Natural killer cell (primary cell): ENCODE data around the gene OR2T5. TPM values are rescaled to one million over a fixed set of nuclear protein-coding genes. Genes with fewer than 3 reads are reported as not detected.
"Not testable (repeated sequence)": the region's sequence is repeated elsewhere in the genome, so short reads cannot be mapped to it uniquely, and the experiment has no call there.

Source experiments
- ATAC-seq, 3 donors: fragments of 150-1000 bp in 2 of 3; fragments of 200-7000 bp in 1 of 3; cut with Tn5 transposase; 1 replicate in 1 of 3; 2 replicates in 2 of 3; pipeline ENCODE4 v1.10.0; 2021; ENCODE audit warnings: mild to moderate bottlenecking in 2 of 3, moderate library complexity in 2 of 3
- DNase-seq, 2 donors: peaks; one replicate each; pipeline versions ENCODE4 v3.0.0 to v3.0.0-alpha.2; 2013 to 2021; ENCODE audit warnings: mixed read lengths in 1 of 2
- H3K27ac ChIP-seq: one replicate; pipeline ENCODE4 v1.5.1; 2013; ENCODE audit warnings: mild to moderate bottlenecking, low read length
- H3K27me3 ChIP-seq: one replicate; pipeline ENCODE4 v1.6.1; 2013; ENCODE audit warnings: low read length; ENCODE audit not compliant: control insufficient read depth, insufficient read depth
- H3K36me3 ChIP-seq: one replicate; pipeline ENCODE4 v1.6.1; 2013; ENCODE audit warnings: low read length; ENCODE audit not compliant: control insufficient read depth, insufficient read depth
- H3K4me1 ChIP-seq: one replicate; pipeline ENCODE4 v1.6.1; 2013; ENCODE audit warnings: low read length; ENCODE audit not compliant: control insufficient read depth, insufficient read depth
- H3K4me3 ChIP-seq: one replicate; pipeline ENCODE4 v1.5.1; 2013; ENCODE audit warnings: low read length
- H3K9me3 ChIP-seq: one replicate; pipeline ENCODE4 v1.6.1; 2013; ENCODE audit warnings: low read length; ENCODE audit not compliant: control insufficient read depth, insufficient read depth
- H3K27ac Mint-ChIP-seq, 2 donors: one replicate each; pipeline ENCODE4 v1.8.0; 2022; ENCODE audit warnings: mild to moderate bottlenecking in 2 of 2, mixed read lengths in 2 of 2, moderate library complexity in 1 of 2
- H3K27me3 Mint-ChIP-seq, 2 donors: one replicate each; pipeline ENCODE4 v1.8.0; 2022; ENCODE audit warnings: low read depth in 2 of 2, mixed read lengths in 2 of 2
- H3K36me3 Mint-ChIP-seq: one replicate; pipeline ENCODE4 v1.8.0; 2022; ENCODE audit warnings: mixed read lengths
- H3K4me1 Mint-ChIP-seq, 2 donors: one replicate each; pipeline ENCODE4 v1.8.0; 2022; ENCODE audit warnings: mixed read lengths in 2 of 2
- H3K4me3 Mint-ChIP-seq: one replicate; pipeline ENCODE4 v1.8.0; 2022; ENCODE audit warnings: mild to moderate bottlenecking, moderate library complexity, mixed read lengths
- H3K9me3 Mint-ChIP-seq, 2 donors: one replicate each; pipeline ENCODE4 v1.8.0; 2022; ENCODE audit warnings: mixed read lengths in 2 of 2
- WGBS: methylation state at CpG from one replicate; pipeline ENCODE4 v1.1.7; 2013; ENCODE audit warnings: missing lambda C conversion rate; ENCODE audit not compliant: insufficient coverage; 5-methylcytosine and 5-hydroxymethylcytosine counted together
- intact Hi-C: fragments of 100-400 bp; cut with micrococcal nuclease; formaldehyde crosslinking; loops from one replicate; pipeline ENCODE4 v1.14.2; 2022
- total RNA-seq, 4 donors: library from RNA; stranded (reverse); fragments of 120-200 nt in 1 of 4; gene quantifications; one replicate each; pipeline versions ENCODE4 v1.2.3 to v1.2.4, GENCODE V29; 2013 to 2022
- TF ChIP-seq, protein P1 (sequence below): fragments of 200-600 bp; IDR thresholded peaks from one replicate; pipeline ENCODE4 v1.8.0; 2022; ENCODE audit warnings: antibody characterized with exemption

The OR2T5 gene
- total RNA-seq, 3 donors from 2014 or later (not counting 1 experiment from before 2014, with no cell fraction given): not detected

DNA sequence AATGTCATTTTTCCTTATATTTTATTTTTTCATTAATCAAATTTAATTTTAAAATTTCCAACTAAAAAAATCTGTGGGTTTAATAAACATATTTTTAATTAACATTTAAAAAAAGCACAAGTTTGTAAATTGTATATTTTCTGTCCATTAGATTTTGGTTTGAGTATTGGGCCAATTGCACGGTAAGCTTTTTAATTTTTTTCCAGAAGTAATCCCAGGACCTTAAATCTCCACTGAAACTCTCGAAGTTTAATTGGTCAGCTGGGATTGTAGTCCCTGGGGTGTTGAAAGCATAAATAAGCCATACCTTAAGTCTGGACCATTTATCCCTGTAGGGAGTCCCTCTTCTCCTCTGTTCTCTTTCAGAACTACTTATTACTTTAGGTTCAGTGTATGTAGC is 19.4 kb downstream of the OR2T5 start, which contains the start of gene OR2G6:
Gene OR2G6, plus strand, starts transcription at position 301 of the 400 bp plus-strand sequence. CDS start 13,574 bp downstream, outside the sequence.
- H3K9me3 ChIP-seq, H3K27me3 Mint-ChIP-seq, H3K36me3 Mint-ChIP-seq, H3K4me1 Mint-ChIP-seq, H3K9me3 Mint-ChIP-seq, DNase-seq, H3K27ac Mint-ChIP-seq, H3K36me3 ChIP-seq, H3K4me3 ChIP-seq, H3K27ac ChIP-seq, H3K27me3 ChIP-seq, H3K4me1 ChIP-seq, ATAC-seq, H3K4me3 Mint-ChIP-seq, intact Hi-C loops: not testable (repeated sequence)
- no CpG with 5 or more reads among the region's 2 CpGs for WGBS

DNA sequence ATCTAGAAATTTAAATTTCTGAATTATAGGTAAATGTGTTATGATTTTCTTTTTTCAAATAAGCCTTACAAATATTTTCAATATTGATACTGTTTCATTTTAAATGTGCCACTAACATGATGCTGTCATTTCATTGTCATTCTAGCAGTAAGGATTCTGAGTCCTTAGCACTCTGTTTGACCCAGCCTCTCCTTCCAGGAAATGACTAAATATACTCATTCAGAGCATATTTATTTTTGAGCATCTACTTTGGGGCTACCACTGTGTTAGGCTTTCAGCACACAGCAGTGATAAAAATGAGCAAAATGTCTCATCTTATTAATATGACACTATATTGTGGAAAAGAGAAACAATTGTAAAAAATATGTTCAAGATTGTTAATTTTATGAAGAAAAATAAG is 21.8 kb downstream of the OR2T5 start:
- H3K27ac ChIP-seq, H3K4me3 Mint-ChIP-seq, H3K27me3 Mint-ChIP-seq, ATAC-seq, H3K9me3 Mint-ChIP-seq, intact Hi-C loops, H3K4me1 Mint-ChIP-seq, H3K27me3 ChIP-seq, H3K4me1 ChIP-seq, H3K36me3 ChIP-seq, H3K4me3 ChIP-seq, H3K27ac Mint-ChIP-seq, DNase-seq, H3K9me3 ChIP-seq, H3K36me3 Mint-ChIP-seq: not testable (repeated sequence)

DNA sequence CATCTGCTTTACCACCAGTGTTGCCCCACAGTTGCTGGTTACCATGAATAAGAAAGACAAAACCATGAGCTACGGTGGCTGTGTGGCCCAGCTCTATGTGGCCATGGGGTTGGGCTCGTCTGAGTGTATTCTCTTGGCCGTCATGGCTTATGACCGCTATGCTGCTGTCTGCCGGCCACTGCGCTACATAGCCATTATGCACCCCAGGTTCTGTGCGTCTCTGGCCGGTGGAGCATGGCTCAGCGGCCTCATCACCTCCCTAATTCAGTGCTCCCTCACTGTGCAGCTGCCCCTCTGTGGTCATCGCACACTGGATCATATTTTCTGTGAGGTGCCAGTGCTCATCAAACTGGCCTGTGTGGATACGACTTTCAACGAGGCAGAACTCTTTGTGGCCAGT is 33.5 kb downstream of the OR2T5 start:
- intact Hi-C loops: no loop called here
- Mint-ChIP-seq H3K9me3 (peaks cover 0 to 2% of the 10 kb centered on the region in 2 donors), H3K4me3 (no peak overlapping the region), H3K36me3 (no peaks in the 10 kb centered on the region), H3K4me1 (no peaks in the 10 kb centered on the region), H3K27ac (no peak overlapping the region), H3K27me3 (no peaks in the 10 kb centered on the region)
- H3K4me3 ChIP-seq: no peak overlapping the region
- no peak overlapping the region for H3K27ac ChIP-seq
- TF ChIP-seq, protein P1, sequence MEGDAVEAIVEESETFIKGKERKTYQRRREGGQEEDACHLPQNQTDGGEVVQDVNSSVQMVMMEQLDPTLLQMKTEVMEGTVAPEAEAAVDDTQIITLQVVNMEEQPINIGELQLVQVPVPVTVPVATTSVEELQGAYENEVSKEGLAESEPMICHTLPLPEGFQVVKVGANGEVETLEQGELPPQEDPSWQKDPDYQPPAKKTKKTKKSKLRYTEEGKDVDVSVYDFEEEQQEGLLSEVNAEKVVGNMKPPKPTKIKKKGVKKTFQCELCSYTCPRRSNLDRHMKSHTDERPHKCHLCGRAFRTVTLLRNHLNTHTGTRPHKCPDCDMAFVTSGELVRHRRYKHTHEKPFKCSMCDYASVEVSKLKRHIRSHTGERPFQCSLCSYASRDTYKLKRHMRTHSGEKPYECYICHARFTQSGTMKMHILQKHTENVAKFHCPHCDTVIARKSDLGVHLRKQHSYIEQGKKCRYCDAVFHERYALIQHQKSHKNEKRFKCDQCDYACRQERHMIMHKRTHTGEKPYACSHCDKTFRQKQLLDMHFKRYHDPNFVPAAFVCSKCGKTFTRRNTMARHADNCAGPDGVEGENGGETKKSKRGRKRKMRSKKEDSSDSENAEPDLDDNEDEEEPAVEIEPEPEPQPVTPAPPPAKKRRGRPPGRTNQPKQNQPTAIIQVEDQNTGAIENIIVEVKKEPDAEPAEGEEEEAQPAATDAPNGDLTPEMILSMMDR: no peak
- no peaks in the 10 kb centered on the region for H3K27me3 ChIP-seq
- DNase-seq (no peak), ATAC-seq (no peak)
- 93% methylated on average over 12 of the region's 12 CpGs for WGBS
- H3K36me3 ChIP-seq: no peaks in the 10 kb centered on the region
- no peaks in the 10 kb centered on the region for H3K4me1 ChIP-seq
- no peaks in the 10 kb centered on the region for H3K9me3 ChIP-seq

DNA sequence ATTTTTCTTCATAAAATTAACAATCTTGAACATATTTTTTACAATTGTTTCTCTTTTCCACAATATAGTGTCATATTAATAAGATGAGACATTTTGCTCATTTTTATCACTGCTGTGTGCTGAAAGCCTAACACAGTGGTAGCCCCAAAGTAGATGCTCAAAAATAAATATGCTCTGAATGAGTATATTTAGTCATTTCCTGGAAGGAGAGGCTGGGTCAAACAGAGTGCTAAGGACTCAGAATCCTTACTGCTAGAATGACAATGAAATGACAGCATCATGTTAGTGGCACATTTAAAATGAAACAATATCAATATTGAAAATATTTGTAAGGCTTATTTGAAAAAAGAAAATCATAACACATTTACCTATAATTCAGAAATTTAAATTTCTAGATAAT is 49.1 kb downstream of the OR2T5 start:
- H3K36me3 ChIP-seq, ATAC-seq, DNase-seq, H3K4me1 Mint-ChIP-seq, H3K27me3 ChIP-seq, H3K9me3 ChIP-seq, H3K4me3 Mint-ChIP-seq, H3K27ac ChIP-seq, H3K4me3 ChIP-seq, H3K9me3 Mint-ChIP-seq, intact Hi-C loops, H3K27me3 Mint-ChIP-seq, H3K4me1 ChIP-seq, H3K36me3 Mint-ChIP-seq, H3K27ac Mint-ChIP-seq: not testable (repeated sequence)

Other genes starting within 250 kb of the OR2T5 start
- not detected for gene OR2T33, start 210.6 kb upstream of the OR2T5 start, total RNA-seq
- gene OR2T12, start 185.2 kb upstream of the OR2T5 start, total RNA-seq: not detected
- gene OR2M7, start 164.0 kb upstream of the OR2T5 start, total RNA-seq: not detected
- not detected for gene OR14C36, start 139.8 kb upstream of the OR2T5 start, total RNA-seq
- gene OR2T4, start 126.9 kb upstream of the OR2T5 start, total RNA-seq: not detected
- gene OR2T6, start 112.8 kb upstream of the OR2T5 start, total RNA-seq: not detected
- not detected for gene OR2T1, start 85.5 kb upstream of the OR2T5 start, total RNA-seq
- gene OR2T2, start 43.0 kb upstream of the OR2T5 start, total RNA-seq: not detected
- not detected for gene OR2T3, start 15.2 kb upstream of the OR2T5 start, total RNA-seq
- gene OR2G6, start 19.5 kb downstream of the OR2T5 start, total RNA-seq: not detected
- not detected for gene OR2T29, start 74.2 kb downstream of the OR2T5 start, total RNA-seq
- gene OR2T34, start 86.2 kb downstream of the OR2T5 start, total RNA-seq: not detected
- gene OR2T10, start 109.1 kb downstream of the OR2T5 start, total RNA-seq: not detected
- gene OR2T11, start 146.5 kb downstream of the OR2T5 start, total RNA-seq: not detected
- not detected for gene OR2T35, start 156.7 kb downstream of the OR2T5 start, total RNA-seq
- not detected for gene OR2T27, start 166.9 kb downstream of the OR2T5 start, total RNA-seq
- not detected for gene OR14I1, start 214.2 kb downstream of the OR2T5 start, total RNA-seq